Neural cell (in vitro differentiated cells): ENCODE data around the gene TRPM6. TPM values are rescaled to one million over a fixed set of nuclear protein-coding genes. Genes with fewer than 3 reads are reported as not detected.
"Not testable (repeated sequence)": the region's sequence is repeated elsewhere in the genome, so short reads cannot be mapped to it uniquely, and the experiment has no call there.

Source experiments
- H2AFZ ChIP-seq: fragments of 200-600, 300-800 bp; sonication (generic), shearing (Covaris generic); 2 replicates; pipeline ENCODE4 v1.6.0; 2014; ENCODE audit warnings: low read depth, mild to moderate bottlenecking, antibody characterized with exemption, low read length, moderate library complexity
- H3F3A ChIP-seq: fragments of 200-600 bp; shearing (Covaris generic); 2 replicates; pipeline ENCODE4 v1.6.1; 2016; ENCODE audit warnings: mild to moderate bottlenecking, moderate library complexity, mixed read lengths, antibody characterized with exemption, low read length; ENCODE audit not compliant: insufficient read depth, poor library complexity, severe bottlenecking
- H3K27ac ChIP-seq: fragments of 200-600, 300-800 bp; sonication (generic), shearing (Covaris generic); 2 replicates; pipeline ENCODE4 v1.5.1; 2014; ENCODE audit warnings: mild to moderate bottlenecking, low read length, moderate library complexity
- H3K27me3 ChIP-seq: fragments of 300-800, 200-600 bp; sonication (generic), shearing (Covaris generic); 2 replicates; pipeline ENCODE4 v1.6.0; 2014; ENCODE audit warnings: mild to moderate bottlenecking, low read depth, low read length, moderate library complexity; ENCODE audit not compliant: insufficient read depth
- H3K36me3 ChIP-seq: fragments of 300-800, 200-600 bp; sonication (generic), shearing (Covaris generic); 2 replicates; pipeline ENCODE4 v1.5.1; 2014; ENCODE audit warnings: mild to moderate bottlenecking, antibody characterized with exemption, low read length, moderate library complexity; ENCODE audit not compliant: insufficient read depth
- H3K4me2 ChIP-seq: fragments of 300-800, 200-600 bp; sonication (generic), shearing (Covaris generic); 2 replicates; pipeline ENCODE4 v1.6.0; 2014; ENCODE audit warnings: mild to moderate bottlenecking, low read length
- H3K4me3 ChIP-seq: fragments of 300-800, 200-600 bp; sonication (generic), shearing (Covaris generic); 2 replicates; pipeline ENCODE4 v1.5.1; 2014; ENCODE audit warnings: mild to moderate bottlenecking, low read length, moderate library complexity
- H3K79me2 ChIP-seq: fragments of 200-600 bp; shearing (Covaris generic); replicated peaks from 2 replicates; pipeline ENCODE4 v1.6.0; 2014; ENCODE audit warnings: mild to moderate bottlenecking, low read length, moderate library complexity; ENCODE audit not compliant: insufficient read depth
- H3K9ac ChIP-seq: fragments of 300-800, 200-600 bp; sonication (generic), shearing (Covaris generic); 2 replicates; pipeline ENCODE4 v1.6.1; 2016; ENCODE audit warnings: mild to moderate bottlenecking, low read length, mixed read lengths
- H3K9me2 ChIP-seq: fragments of 200-600 bp; shearing (Covaris generic); 2 replicates; pipeline ENCODE4 v1.6.1; 2016; ENCODE audit warnings: mild to moderate bottlenecking, low read length, mixed read lengths; ENCODE audit not compliant: insufficient read depth
- H3K9me3 ChIP-seq: fragments of 200-600, 300-800 bp; sonication (generic), shearing (Covaris generic); 2 replicates; pipeline ENCODE4 v1.6.1; 2016; ENCODE audit warnings: mild to moderate bottlenecking, mixed run types, low read length, moderate library complexity, mixed read lengths
- H4K20me1 ChIP-seq: fragments of 200-600 bp; shearing (Covaris generic); 2 replicates; pipeline ENCODE4 v1.6.1; 2016; ENCODE audit warnings: mild to moderate bottlenecking, mixed run types; ENCODE audit not compliant: insufficient read depth
- CTCF ChIP-seq: fragments of 450-650 bp; IDR thresholded peaks from 2 replicates; pipeline ENCODE4 v1.5.1; 2014; ENCODE audit warnings: antibody characterized with exemption, mild to moderate bottlenecking, moderate library complexity; ENCODE audit not compliant: poor library complexity, severe bottlenecking
- EP300 ChIP-seq: fragments of 450-650 bp; conservative IDR thresholded peaks from 2 replicates; pipeline ENCODE4 v1.6.1; 2014; ENCODE audit warnings: antibody characterized with exemption, mild to moderate bottlenecking, moderate library complexity; ENCODE audit not compliant: poor library complexity, severe bottlenecking
- EZH2 ChIP-seq: fragments of 200-600, 300-800 bp; shearing (Covaris generic), sonication (generic); IDR thresholded peaks from 2 replicates; pipeline ENCODE4 v1.6.1; 2014; ENCODE audit warnings: antibody characterized with exemption, low read length, borderline replicate concordance, mild to moderate bottlenecking; ENCODE audit not compliant: insufficient read depth, poor library complexity, severe bottlenecking
- MXI1 ChIP-seq: fragments of 450-650 bp; conservative IDR thresholded peaks from 2 replicates; pipeline ENCODE4 v1.6.1; 2014; ENCODE audit warnings: antibody characterized with exemption, mild to moderate bottlenecking; ENCODE audit not compliant: poor library complexity, severe bottlenecking
- POLR2AphosphoS5 ChIP-seq: IDR thresholded peaks from 2 replicates; pipeline ENCODE4 v1.6.1; 2012
- RAD21 ChIP-seq: fragments of 450-650 bp; conservative IDR thresholded peaks from 2 replicates; pipeline ENCODE4 v1.6.1; 2014; ENCODE audit warnings: antibody characterized with exemption, mild to moderate bottlenecking, moderate library complexity
- REST ChIP-seq: IDR thresholded peaks from 2 replicates; pipeline ENCODE4 v1.6.1; 2012; ENCODE audit warnings: borderline replicate concordance
- SMC3 ChIP-seq: fragments of 450-650 bp; conservative IDR thresholded peaks from 2 replicates; pipeline ENCODE4 v1.6.1; 2014; ENCODE audit warnings: antibody characterized with exemption, mild to moderate bottlenecking, moderate library complexity; ENCODE audit not compliant: poor library complexity
- TAF1 ChIP-seq: IDR thresholded peaks from 2 replicates; pipeline ENCODE4 v1.6.1; 2012; ENCODE audit warnings: low read depth
- polyA plus RNA-seq: library from polyadenylated mRNA; depleted of rRNA; stranded (reverse); fragments of >200 nt; gene quantifications from 2 replicates; pipeline ENCODE4 v1.2.3, GENCODE V29; 2014

TRPM6 gene
- polyA plus RNA-seq, 1 donor from 2014 or later = not detected

GRCh38 chr9:74907085-74907484 lies 19.4 kb upstream of the TRPM6 start:
- no peak overlapping the region for H2AFZ ChIP-seq

GRCh38 chr9:74901001-74901400 lies 13.3 kb upstream of the TRPM6 start:
- no peak overlapping the region for H3K9ac ChIP-seq
- TF ChIP-seq EP300 (no peak), POLR2AphosphoS5 (no peak), RAD21 (no peak)
- no peaks in the 10 kb centered on the region for H3K79me2 ChIP-seq
- H3K9me2 ChIP-seq = no peaks in the 10 kb centered on the region
- H4K20me1 ChIP-seq = no peaks in the 10 kb centered on the region
- no peak overlapping the region for H3K4me2 ChIP-seq
- no peak overlapping the region for H3K4me3 ChIP-seq
- H3K9me3 ChIP-seq = no peaks in the 10 kb centered on the region
- no peak overlapping the region for H2AFZ ChIP-seq
- H3K36me3 ChIP-seq = no peaks in the 10 kb centered on the region
- H3K27ac ChIP-seq = no peak overlapping the region
- H3K27me3 ChIP-seq = no peaks in the 10 kb centered on the region
- no peaks in the 10 kb centered on the region for H3F3A ChIP-seq

More at GRCh38 chr9:74907085-74907484, 19.4 kb upstream of the TRPM6 start:
- Histone ChIP-seq H3K9me2 (no peaks in the 10 kb centered on the region), H3K4me3 (no peak overlapping the region), H3K9ac (no peak overlapping the region), H3K9me3 (no peaks in the 10 kb centered on the region), H3F3A (no peaks in the 10 kb centered on the region), H4K20me1 (no peaks in the 10 kb centered on the region), H3K27ac (no peak overlapping the region), H3K27me3 (no peaks in the 10 kb centered on the region), H3K4me2 (no peak overlapping the region), H3K79me2 (no peaks in the 10 kb centered on the region), H3K36me3 (no peaks in the 10 kb centered on the region)
- TF ChIP-seq CTCF (no peak), MXI1 (no peak), EZH2 (no peak), SMC3 (no peak), TAF1 (no peak), EP300 (no peak), RAD21 (no peak), POLR2AphosphoS5 (no peak), REST (no peak)

GRCh38 chr9:74888449-74888848 lies 728 bp upstream of the TRPM6 start:
- not testable (repeated sequence) for H3K9ac ChIP-seq, H3K4me3 ChIP-seq, H3F3A ChIP-seq, H4K20me1 ChIP-seq, H3K9me3 ChIP-seq, H3K9me2 ChIP-seq, H2AFZ ChIP-seq, H3K36me3 ChIP-seq, H3K27ac ChIP-seq, H3K4me2 ChIP-seq, H3K79me2 ChIP-seq
- H3K27me3 ChIP-seq = peaks cover 29% of the 10 kb centered on the region
